Left lung (tissue), 10 donors: ENCODE data around the gene BCR. TPM values are rescaled to one million over a fixed set of nuclear protein-coding genes. Genes with fewer than 3 reads are reported as not detected.

ENCODE experiments used
- ATAC-seq: fragments of 200-7000 bp; cut with Tn5 transposase; one replicate; pipeline ENCODE4 v1.9.1; 2020; ENCODE audit warnings: moderate library complexity
- DNase-seq, 4 donors: peaks; one replicate each; pipeline ENCODE4 v3.0.0-alpha.2; 2013 to 2020
- H3K27ac ChIP-seq, 2 donors: fragments of 200-600 bp; sonication (generic) in 1 of 2; one replicate each; pipeline versions ENCODE4 v1.5.0 to v1.8.0; 2020 to 2021
- H3K27me3 ChIP-seq, 2 donors: fragments of 200-600 bp; sonication (generic) in 1 of 2; one replicate each; pipeline versions ENCODE4 v1.5.0 to v1.8.0; 2020 to 2021
- H3K36me3 ChIP-seq, 2 donors: fragments of 200-600 bp; sonication (generic) in 1 of 2; one replicate each; pipeline versions ENCODE4 v1.5.0 to v1.8.0; 2020 to 2021
- H3K4me1 ChIP-seq, 2 donors: fragments of 200-600 bp; one replicate each; pipeline ENCODE4 v1.8.0; 2021
- H3K4me3 ChIP-seq, 2 donors: fragments of 200-600 bp; sonication (generic) in 1 of 2; one replicate each; pipeline versions ENCODE4 v1.5.0 to v1.8.0; 2020 to 2021; ENCODE audit warnings: mild to moderate bottlenecking in 1 of 2
- H3K9me3 ChIP-seq, 2 donors: fragments of 200-600 bp; sonication (generic) in 1 of 2; one replicate each; pipeline versions ENCODE4 v1.5.0 to v1.8.0; 2020 to 2021
- intact Hi-C, 2 donors: fragments of 100-400 bp; cut with DNase I; formaldehyde crosslinking; loops; one replicate each; pipeline versions ENCODE4 v1.11.2 to v1.14.2; 2022
- polyA plus RNA-seq, 6 donors: library from polyadenylated mRNA; unstranded; fragments of 120-200 nt; gene quantifications; one replicate each; pipeline ENCODE4 v1.2.1, GENCODE V29; 2013; ENCODE audit not compliant: insufficient read length in 6 of 6
- total RNA-seq, 2 donors: library from RNA; stranded (reverse); fragmentation: NEBNext Ultra II Directional; extraction: Animal tissue kit (Norgen Biotek cat#: 25700); gene quantifications; one replicate each; pipeline ENCODE4 v1.2.1, GENCODE V29; 2021
- TF ChIP-seq, protein P1 (sequence below), 2 donors: fragments of 200-600 bp; sonication (generic) in 1 of 2; IDR thresholded peaks; one replicate each; pipeline versions ENCODE4 v1.5.0 to v1.8.0; 2021; ENCODE audit warnings: antibody characterized with exemption in 2 of 2
- donor health status: DM: no; HTN: yes; CAD: no.
- donor health status: DM: no; HTN: no; CAD: no.

Gene BCR
- total and polyA plus RNA-seq, 8 donors = 41.1 to 70.4 (median 48.9) TPM

DNA sequence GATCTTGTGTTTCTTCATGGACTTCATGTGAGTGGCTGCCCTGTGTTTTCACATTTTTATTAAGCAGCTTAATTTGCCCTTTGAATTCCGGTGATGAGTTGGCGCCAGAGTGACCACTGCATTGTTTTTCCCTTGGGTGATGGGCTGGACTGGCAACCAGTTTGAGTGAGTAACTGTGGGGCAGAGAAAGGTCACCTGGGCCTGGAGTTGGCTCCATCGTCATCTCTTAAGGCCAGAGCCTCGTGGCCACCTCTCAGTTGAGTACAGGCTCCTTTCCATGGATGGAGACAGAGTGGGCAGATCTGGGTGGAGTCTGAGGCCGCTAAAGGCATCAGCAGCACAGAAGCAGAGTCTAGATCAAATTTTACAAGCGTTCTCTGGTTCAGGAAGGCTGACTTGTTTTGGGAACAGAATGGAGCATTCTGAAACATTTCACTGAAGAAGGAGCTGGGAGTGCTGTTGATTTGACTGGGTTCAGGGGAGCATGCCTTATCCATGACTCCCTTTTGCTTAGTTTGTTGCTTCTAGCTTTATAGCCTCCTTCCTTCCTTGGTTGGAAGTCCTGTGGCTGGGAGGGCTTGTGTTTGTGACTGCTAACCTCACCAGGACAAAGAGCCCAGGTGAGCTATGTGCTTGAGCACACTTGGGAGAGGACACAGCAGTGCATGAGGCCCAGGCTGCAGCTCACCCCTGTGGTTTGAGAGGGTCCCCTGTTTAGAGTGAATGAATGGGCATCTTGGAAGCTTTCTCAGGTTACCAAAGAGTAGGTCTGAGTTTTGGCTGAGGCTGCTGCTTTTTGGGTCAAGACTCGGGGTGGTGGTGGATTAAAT, 7.8 kb downstream of the BCR start:
- Histone ChIP-seq H3K9me3 (no peaks in the 10 kb centered on the region), H3K4me1 (peaks cover 15 to 56% of the 10 kb centered on the region in 2 donors), H3K4me3 (no peak overlapping the region), H3K36me3 (peaks cover 0 to 11% of the 10 kb centered on the region in 2 donors), H3K27ac (no peak overlapping the region), H3K27me3 (no peaks in the 10 kb centered on the region)
- ATAC-seq (no peak), DNase-seq (no peak)
- TF ChIP-seq, protein P1, sequence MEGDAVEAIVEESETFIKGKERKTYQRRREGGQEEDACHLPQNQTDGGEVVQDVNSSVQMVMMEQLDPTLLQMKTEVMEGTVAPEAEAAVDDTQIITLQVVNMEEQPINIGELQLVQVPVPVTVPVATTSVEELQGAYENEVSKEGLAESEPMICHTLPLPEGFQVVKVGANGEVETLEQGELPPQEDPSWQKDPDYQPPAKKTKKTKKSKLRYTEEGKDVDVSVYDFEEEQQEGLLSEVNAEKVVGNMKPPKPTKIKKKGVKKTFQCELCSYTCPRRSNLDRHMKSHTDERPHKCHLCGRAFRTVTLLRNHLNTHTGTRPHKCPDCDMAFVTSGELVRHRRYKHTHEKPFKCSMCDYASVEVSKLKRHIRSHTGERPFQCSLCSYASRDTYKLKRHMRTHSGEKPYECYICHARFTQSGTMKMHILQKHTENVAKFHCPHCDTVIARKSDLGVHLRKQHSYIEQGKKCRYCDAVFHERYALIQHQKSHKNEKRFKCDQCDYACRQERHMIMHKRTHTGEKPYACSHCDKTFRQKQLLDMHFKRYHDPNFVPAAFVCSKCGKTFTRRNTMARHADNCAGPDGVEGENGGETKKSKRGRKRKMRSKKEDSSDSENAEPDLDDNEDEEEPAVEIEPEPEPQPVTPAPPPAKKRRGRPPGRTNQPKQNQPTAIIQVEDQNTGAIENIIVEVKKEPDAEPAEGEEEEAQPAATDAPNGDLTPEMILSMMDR (IDR thresholded peaks at IDR 0.05) = no peak
- intact Hi-C loops = no loop called here

DNA sequence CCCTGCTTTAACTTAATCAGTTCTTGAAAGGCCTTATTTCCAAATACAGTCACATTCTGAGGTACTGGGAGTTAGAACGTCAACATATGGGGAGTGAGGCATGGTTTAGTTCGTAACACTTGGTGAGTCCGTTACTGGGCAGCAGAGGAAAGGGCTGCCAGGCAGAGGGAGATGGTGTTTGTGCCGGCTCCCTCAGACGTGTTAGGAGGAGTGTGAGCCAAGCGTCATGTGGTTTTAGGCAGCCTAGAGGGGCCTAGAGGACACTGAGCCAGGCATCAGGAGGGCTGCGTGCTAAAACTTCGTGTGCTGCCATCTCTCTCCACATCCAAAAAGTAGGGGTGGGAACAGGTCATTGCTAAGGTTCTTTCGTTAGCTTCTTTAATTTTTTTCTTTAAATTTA, 10.2 kb downstream of the BCR start:
- Histone ChIP-seq H3K27ac (no peak overlapping the region), H3K4me3 (no peak overlapping the region), H3K4me1 (peaks cover 12 to 41% of the 10 kb centered on the region in 2 donors), H3K36me3 (peaks cover 0 to 11% of the 10 kb centered on the region in 2 donors), H3K9me3 (no peaks in the 10 kb centered on the region), H3K27me3 (no peaks in the 10 kb centered on the region)
- DNase-seq (no peak), ATAC-seq (no peak)
- TF ChIP-seq, protein P1 (IDR thresholded peaks at IDR 0.05) = no peak
- intact Hi-C loops = no loop called here

DNA sequence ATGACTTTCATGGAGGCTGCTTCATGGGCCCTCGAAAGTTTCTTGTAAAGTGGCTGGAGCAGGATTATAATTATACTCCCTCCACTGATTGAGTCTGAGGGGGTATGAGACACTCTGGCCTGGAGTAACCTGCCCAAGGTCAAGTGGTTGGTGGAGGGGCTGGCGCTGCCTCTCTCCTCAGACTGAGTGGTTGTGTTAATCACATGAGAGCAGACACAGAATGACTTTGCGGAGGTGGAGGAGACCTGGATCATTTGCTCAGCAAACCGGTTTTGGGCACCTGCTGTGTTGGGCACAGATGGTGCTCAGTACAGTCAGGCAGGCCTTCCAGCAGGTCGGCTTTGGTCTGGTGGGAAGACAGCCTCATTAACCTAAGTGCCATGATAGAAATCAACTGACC, 11.8 kb downstream of the BCR start:
- peaks cover 0 to 11% of the 10 kb centered on the region in 2 donors for H3K36me3 ChIP-seq
- H3K27ac ChIP-seq = peak overlapping the region; percentile 7 to 36
- peak in 2 of 4 donors; percentile 78 to 81 for DNase-seq
- H3K9me3 ChIP-seq = no peaks in the 10 kb centered on the region
- no peak overlapping the region for H3K4me3 ChIP-seq
- no peaks in the 10 kb centered on the region for H3K27me3 ChIP-seq
- peaks cover 12 to 25% of the 10 kb centered on the region in 2 donors for H3K4me1 ChIP-seq
- peak; percentile 91 for ATAC-seq
- TF ChIP-seq, protein P1 (IDR thresholded peaks at IDR 0.05) = no peak
- intact Hi-C loops = no loop called here

- Histone ChIP-seq H3K27me3 (no peaks in the 10 kb centered on the region), H3K4me1 (peaks cover 12 to 27% of the 10 kb centered on the region in 2 donors), H3K27ac (peak overlapping the region; percentile 7 to 36), H3K9me3 (no peaks in the 10 kb centered on the region), H3K36me3 (peaks cover 0 to 11% of the 10 kb centered on the region in 2 donors), H3K4me3 (no peak overlapping the region)
- intact Hi-C loops = no loop called here
- TF ChIP-seq, protein P1 (IDR thresholded peaks at IDR 0.05) = no peak
- DNase-seq (no peak), ATAC-seq (no peak)
These were observed 12.2 kb downstream of the BCR start for GRCh38 chr22:23192558-23192957.

DNA sequence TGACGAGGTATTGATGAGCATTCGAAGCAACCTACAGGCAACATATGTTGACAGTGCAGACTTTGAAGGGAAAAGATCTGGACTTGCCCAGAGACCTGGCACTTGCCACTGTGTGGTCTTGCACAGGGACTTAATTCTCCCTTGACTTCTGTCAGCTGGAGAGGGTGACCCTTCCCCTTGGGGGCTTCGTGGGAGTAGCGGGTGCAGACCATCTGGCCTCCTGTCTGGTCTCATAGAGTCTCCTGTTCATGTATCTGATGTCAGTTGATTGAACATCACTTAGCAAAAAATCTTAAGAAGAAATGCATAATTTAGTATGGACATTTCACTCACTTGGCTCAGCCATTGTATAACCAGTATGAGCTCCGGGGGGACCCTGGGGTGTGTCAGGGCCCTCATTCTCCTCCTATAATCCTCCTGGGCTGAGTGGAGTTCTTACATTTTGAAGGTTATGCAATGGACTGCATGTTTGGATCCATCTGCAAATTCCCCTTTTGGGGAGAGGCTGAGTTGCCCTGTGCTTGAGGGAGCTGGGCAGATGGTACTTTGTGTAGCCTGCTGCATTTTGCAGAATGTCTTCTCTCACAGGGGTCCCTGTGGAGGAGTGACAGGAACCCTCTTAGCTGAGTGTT, 13.0 kb downstream of the BCR start:
- Histone ChIP-seq H3K36me3 (peaks cover 0 to 11% of the 10 kb centered on the region in 2 donors), H3K27ac (no peak overlapping the region), H3K9me3 (no peaks in the 10 kb centered on the region), H3K4me1 (peaks cover 12 to 30% of the 10 kb centered on the region in 2 donors), H3K4me3 (no peak overlapping the region), H3K27me3 (no peaks in the 10 kb centered on the region)
- intact Hi-C loops = no loop called here
- peak; percentile 7 for ATAC-seq
- DNase-seq = no peak
- TF ChIP-seq, protein P1 (IDR thresholded peaks at IDR 0.05) = no peak
